Spinal cord (tissue), 10 donors: ENCODE measurements around the gene SPATA25. TPM values are rescaled to one million over a fixed set of nuclear protein-coding genes. Genes with fewer than 3 reads are reported as not detected.
"Not testable (repeated sequence)": the region's sequence is repeated elsewhere in the genome, so short reads cannot be mapped to it uniquely, and the experiment has no call there.

Experiments
- DNase-seq, 6 donors: peaks; one replicate each; pipeline versions ENCODE4 v3.0.0 to v3.0.0-alpha.2; 2013 to 2015; ENCODE audit warnings: low spot score in 6 of 6, low read depth in 4 of 6
- H3K27ac ChIP-seq: one replicate; pipeline ENCODE4 v1.5.1; 2013; ENCODE audit warnings: low read depth, low read length, control low read depth
- H3K27me3 ChIP-seq: one replicate; pipeline ENCODE4 v1.6.1; 2013; ENCODE audit warnings: low read length; ENCODE audit not compliant: control insufficient read depth, insufficient read depth
- H3K36me3 ChIP-seq: one replicate; pipeline ENCODE4 v1.6.1; 2013; ENCODE audit warnings: low read length; ENCODE audit not compliant: control insufficient read depth, insufficient read depth
- H3K4me1 ChIP-seq: one replicate; pipeline ENCODE4 v1.6.1; 2013; ENCODE audit warnings: low read length; ENCODE audit not compliant: control insufficient read depth, insufficient read depth
- H3K4me3 ChIP-seq: one replicate; pipeline ENCODE4 v1.5.1; 2013; ENCODE audit warnings: low read depth, low read length, control low read depth
- H3K9me3 ChIP-seq: one replicate; pipeline ENCODE4 v1.6.1; 2013; ENCODE audit warnings: low read length; ENCODE audit not compliant: control insufficient read depth, insufficient read depth
- WGBS: methylation state at CpG from one replicate; pipeline ENCODE4 v1.1.5; 2013; ENCODE audit warnings: missing lambda C conversion rate; ENCODE audit not compliant: insufficient coverage; 5-methylcytosine and 5-hydroxymethylcytosine counted together
- polyA plus RNA-seq, 2 donors: library from polyadenylated mRNA; unstranded; fragments of 120-200 nt; gene quantifications; one replicate each; pipeline ENCODE4 v1.2.1, GENCODE V29; 2013; ENCODE audit not compliant: insufficient read length in 2 of 2
- total RNA-seq, 2 donors: library from RNA; depleted of rRNA in 1 of 2; stranded (reverse); fragments of 120-200 nt in 1 of 2; fragments of >200 nt in 1 of 2; gene quantifications; one replicate each; pipeline versions ENCODE4 v1.2.3 to v1.2.4, GENCODE V29; 2013 to 2014
- donor health status: healthy.

Gene SPATA25
- total and polyA plus RNA-seq, 4 donors: 1.3 to 5.6 (median 2.8) TPM

DNA sequence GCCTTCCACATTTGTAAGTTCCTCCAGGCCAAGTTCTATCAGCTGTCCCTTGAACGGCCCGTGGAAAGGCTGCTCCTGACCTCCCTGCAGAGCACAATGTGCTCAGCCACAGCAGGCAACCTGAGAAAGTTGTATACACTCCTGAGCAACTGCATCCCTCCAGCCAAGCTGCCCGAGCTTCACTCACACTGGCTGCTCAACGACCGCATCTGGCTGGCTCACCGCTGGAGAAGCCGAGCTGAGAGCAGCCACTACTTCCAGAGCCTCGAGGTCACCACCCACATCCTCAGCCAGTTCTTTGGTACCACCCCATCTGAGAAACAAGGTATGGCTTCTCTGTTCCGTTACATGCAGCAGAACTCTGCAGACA lies 4.3 kb downstream of the SPATA25 start:
- WGBS: 79% methylated on average over 9 of the region's 9 CpGs
- H3K4me3 ChIP-seq: no peak overlapping the region
- no peak overlapping the region for H3K27ac ChIP-seq
- no peaks in the 10 kb centered on the region for H3K9me3 ChIP-seq
- peaks cover 11% of the 10 kb centered on the region for H3K4me1 ChIP-seq
- H3K27me3 ChIP-seq: no peaks in the 10 kb centered on the region
- H3K36me3 ChIP-seq: peaks cover 56% of the 10 kb centered on the region
- no peak for DNase-seq

DNA sequence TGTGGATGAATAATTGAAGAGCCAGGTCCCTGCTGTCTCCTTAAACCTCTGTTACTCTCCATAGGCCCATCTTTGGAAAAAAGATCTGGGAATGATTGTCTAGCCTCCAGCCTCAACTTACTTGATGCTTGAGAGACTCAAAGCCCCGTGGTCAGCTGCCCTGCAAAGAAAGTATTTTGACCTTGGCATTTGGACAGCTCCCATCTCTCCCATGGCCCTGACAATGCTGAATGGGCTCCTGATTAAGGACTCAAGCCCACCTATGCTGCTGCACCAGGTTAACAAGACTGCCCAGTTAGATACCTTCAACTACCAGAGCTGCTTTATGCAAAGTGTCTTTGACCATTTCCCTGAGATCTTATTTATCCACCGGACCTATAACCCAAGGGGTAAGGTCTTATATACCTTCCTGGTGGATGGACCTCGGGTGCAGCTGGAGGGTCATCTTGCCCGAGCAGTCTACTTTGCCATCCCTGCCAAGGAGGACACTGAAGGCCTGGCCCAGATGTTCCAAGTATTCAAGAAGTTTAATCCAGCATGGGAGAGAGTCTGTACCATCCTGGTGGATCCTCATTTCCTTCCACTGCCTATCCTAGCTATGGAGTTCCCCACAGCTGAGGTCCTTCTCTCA lies 4.8 kb downstream of the SPATA25 start:
- DNase-seq: no peak
- Histone ChIP-seq H3K27me3 (no peaks in the 10 kb centered on the region), H3K4me1 (peaks cover 11% of the 10 kb centered on the region), H3K4me3 (no peak overlapping the region), H3K9me3 (no peaks in the 10 kb centered on the region), H3K27ac (no peak overlapping the region), H3K36me3 (peaks cover 61% of the 10 kb centered on the region)
- 98% methylated on average over 4 of the region's 4 CpGs for WGBS

DNA sequence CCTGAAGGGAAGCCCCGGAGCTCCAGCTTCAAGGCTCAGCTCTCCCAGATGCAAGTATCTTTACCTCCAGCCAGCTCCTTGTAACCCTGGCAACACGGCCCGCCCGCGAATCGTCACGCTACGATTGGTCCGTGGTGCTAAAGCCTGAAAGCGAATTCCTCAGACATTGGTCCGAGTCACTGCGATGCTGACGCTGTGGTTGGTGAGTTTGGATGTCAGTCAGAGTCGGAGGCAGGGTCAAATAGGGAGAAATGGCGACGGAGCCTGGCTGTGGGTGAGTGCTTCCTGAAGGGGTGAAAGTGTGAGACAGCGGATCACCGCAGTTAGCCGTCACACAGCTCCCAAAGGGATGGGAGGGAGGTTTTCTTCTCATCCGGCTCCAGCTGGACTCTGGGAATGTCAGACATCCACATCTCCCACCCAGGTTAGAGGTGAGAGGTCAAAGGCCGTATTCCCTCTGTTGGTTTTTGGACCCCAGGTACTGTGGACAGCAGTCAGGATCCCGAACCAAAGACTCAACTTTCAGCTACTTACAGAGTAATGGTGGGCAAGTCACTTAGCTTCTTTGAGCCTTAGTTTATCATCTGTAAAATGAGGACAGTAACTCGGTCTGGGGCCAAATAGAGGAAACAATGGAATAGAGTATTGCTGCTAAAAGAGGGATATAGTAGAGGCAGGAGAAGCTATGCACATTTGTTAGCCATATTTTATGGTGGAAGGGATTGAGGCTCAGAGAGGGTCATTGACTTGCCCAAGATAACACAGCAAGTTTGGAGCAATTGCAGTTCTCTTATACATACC lies 6.2 kb downstream of the SPATA25 start, which contains the start of gene ZSWIM1:
Gene ZSWIM1, plus strand, starts transcription at position 240 of the 801 bp plus-strand sequence. CDS start 1,366 bp downstream, outside the sequence.
- peak within 1 kb of the TSS; percentile 50 for H3K27ac ChIP-seq
- H3K36me3 ChIP-seq: peaks cover 56% of the 10 kb centered on the region
- H3K27me3 ChIP-seq: no peaks in the 10 kb centered on the region
- peaks cover 11% of the 10 kb centered on the region for H3K4me1 ChIP-seq
- WGBS: 0% methylated on average over 16 of the region's 23 CpGs
- peak; percentile 98 to 100 (median 100) for DNase-seq
- H3K4me3 ChIP-seq: peak within 1 kb of the TSS; percentile 91
- H3K9me3 ChIP-seq: no peaks in the 10 kb centered on the region

DNA sequence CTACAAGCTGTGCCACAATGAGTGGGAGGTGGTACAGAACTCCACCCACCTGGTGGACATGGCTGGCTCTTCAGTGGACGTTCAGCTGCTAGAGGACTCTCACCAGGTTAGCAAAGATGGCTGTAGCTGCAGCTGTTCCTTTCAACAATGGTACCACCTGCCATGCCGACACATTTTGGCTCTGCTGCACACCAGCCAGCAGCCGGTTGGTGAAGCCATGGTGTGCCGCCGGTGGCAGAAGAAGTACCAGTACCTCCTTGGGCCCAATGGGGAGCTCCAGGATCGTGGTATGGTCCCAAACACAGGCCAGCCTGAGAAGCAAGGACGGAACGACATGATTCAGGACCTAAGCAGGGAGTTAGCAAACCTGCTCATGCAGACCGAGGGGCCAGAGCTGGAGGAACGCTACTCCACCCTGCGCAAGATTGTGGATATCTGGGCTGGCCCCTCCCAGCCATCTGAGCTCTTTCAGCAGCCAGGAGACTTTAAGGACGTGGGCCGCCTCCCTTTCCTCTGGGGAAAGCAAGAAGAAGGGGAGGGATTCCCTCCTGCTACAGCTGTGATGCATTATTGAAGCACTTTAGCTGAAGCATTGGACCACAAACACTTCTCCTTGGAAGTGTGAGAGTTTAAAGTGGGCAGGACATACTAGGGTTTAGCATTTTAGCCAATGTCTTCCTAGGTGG lies 9.2 kb downstream of the SPATA25 start:
- Histone ChIP-seq H3K4me1 (peaks cover 11% of the 10 kb centered on the region), H3K4me3 (no peak overlapping the region), H3K27me3 (no peaks in the 10 kb centered on the region), H3K27ac (no peak overlapping the region), H3K9me3 (no peaks in the 10 kb centered on the region), H3K36me3 (peaks cover 37% of the 10 kb centered on the region)
- DNase-seq: no peak
- 91% methylated on average over 13 of the region's 13 CpGs for WGBS

DNA sequence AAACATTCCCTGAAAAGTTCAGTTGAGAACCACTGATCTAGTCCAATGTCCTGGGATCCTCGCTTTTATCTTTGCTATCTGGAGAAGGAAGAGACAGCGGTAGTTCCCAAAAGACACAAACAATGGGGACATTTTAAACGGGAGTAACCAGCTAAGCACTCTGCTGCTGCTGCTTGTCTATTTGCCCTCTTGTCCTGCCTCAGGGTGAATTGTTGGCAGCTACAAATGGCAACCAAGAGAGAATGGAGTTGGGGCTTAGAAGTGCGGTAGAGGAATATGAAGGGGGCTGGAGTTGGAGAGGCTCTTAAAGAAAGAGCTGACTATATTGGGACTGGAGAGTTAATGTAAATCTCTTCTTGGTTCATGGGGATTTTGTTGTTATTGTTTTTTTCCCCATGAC lies 12.8 kb downstream of the SPATA25 start:
- WGBS: 72% methylated on average over 3 of the region's 4 CpGs
- H3K36me3 ChIP-seq: peaks cover 35% of the 10 kb centered on the region
- H3K4me1 ChIP-seq: no peaks in the 10 kb centered on the region
- no peaks in the 10 kb centered on the region for H3K9me3 ChIP-seq
- H3K4me3 ChIP-seq: no peak overlapping the region
- H3K27me3 ChIP-seq: no peaks in the 10 kb centered on the region
- H3K27ac ChIP-seq: no peak overlapping the region
- DNase-seq: no peak

DNA sequence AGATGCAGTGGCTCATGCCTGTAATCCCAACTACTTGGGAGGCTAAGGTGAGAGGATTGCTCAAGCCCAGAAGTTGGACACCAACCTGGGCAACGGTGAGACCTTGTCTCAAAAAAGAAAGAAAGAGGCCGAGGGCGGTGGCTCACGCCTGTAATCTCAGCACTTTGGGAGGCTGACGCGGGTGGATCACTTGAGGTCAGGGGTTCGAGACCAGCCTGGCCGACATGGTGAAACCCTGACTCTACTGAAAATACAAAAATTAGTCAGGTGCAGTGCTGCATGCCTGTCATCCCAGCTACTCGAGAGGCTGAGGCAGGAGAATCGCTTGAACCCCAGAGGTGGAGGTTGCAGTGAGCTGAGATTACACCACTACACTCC lies 13.3 kb downstream of the SPATA25 start:
- not testable (repeated sequence) for DNase-seq, H3K4me1 ChIP-seq, H3K4me3 ChIP-seq, H3K9me3 ChIP-seq, H3K27me3 ChIP-seq, H3K27ac ChIP-seq
- 100% methylated on average over 5 of the region's 10 CpGs for WGBS
- peaks cover 34% of the 10 kb centered on the region for H3K36me3 ChIP-seq

DNA sequence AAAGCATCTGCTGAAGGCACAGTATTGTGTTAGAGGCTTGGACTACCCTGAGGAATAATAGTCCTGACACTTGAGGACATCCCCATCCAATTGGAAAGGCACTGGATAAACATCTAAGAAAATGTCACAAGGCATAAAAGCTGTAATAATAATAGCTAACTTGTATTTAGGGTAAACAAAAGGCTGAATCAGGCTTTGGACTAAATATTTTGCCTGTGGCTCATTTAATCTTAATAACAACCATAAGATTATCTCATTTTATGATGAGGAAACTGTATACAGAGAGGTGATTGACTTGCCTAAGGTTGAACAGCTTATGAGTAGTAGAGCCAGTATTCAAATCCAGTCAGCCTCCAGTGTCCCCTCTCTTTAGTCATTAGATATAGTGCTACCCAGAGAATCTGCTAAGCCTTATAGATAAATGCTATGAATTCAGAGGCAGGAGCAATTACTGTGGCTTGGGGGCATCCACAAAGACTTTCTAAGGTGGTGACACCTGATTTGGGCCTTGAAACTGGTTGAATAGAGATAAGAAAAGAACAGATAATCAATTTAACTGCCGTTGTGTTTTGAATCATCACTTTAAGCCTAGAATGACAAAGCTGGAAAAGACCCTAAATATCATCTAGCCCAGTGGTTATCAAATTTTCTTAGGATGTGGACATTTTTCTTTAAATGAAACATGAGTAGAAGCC lies 13.9 kb downstream of the SPATA25 start:
- Histone ChIP-seq H3K4me1 (no peaks in the 10 kb centered on the region), H3K27ac (no peak overlapping the region), H3K4me3 (no peak overlapping the region), H3K27me3 (no peaks in the 10 kb centered on the region), H3K9me3 (no peaks in the 10 kb centered on the region), H3K36me3 (peaks cover 32% of the 10 kb centered on the region)
- no peak for DNase-seq
- no CpG with 5 or more reads among the region's 1 CpG for WGBS

DNA sequence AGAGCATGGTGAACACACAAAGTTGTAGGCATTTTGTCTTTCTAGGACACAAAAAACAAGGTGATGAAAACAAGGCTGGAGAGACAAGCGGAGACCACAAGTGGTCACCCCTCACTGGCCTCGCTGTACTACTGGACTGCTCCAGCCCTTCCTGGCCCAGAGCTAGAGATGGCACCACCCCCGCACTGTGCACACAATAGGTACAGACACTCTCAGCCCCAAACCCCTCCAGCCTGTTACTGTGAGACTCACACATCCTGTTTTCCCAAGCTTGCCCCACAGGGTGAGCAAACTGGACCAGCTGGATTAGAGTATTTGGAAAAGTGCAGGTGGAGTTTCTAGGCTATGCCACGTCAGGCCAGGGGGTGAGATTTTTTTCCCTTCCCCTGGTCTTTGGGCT lies 14.8 kb downstream of the SPATA25 start:
- Histone ChIP-seq H3K4me3 (no peak overlapping the region), H3K27ac (no peak overlapping the region), H3K27me3 (no peaks in the 10 kb centered on the region), H3K36me3 (peaks cover 23% of the 10 kb centered on the region), H3K9me3 (no peaks in the 10 kb centered on the region), H3K4me1 (no peaks in the 10 kb centered on the region)
- DNase-seq: no peak
- whole genome bisulfite sequencing: 96% methylated on average over 2 of the region's 4 CpGs

DNA sequence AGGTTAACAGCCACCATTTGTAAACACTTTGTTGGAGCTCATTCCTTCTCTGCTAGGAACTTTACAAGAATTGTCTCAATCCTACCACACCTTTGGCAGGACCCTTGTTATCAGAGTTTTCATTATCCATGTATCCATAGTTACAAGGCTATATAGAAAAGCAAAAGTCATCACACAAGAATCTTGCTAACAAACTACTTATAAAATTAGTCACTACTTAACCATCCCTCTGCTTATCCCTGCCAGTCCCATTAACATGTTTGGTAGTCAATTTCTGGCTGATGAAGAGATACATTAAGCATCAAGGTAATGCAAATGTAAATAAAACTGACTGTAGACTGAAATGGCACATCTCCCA lies 19.6 kb downstream of the SPATA25 start:
- Histone ChIP-seq H3K27me3 (no peaks in the 10 kb centered on the region), H3K9me3 (no peaks in the 10 kb centered on the region), H3K36me3 (peaks cover 7% of the 10 kb centered on the region), H3K27ac (no peak overlapping the region), H3K4me1 (no peaks in the 10 kb centered on the region), H3K4me3 (no peak overlapping the region)
- no peak for DNase-seq
